Left hindlimb (tissue), 1 donor: ENCODE measurements around the gene CGNL1.

ENCODE experiments used
- DNase-seq: peaks from one replicate; pipeline ENCODE4 v3.0.0-alpha.2; 2018

CGNL1 gene

GRCh38 chr15:57424628-57425405 is 48.5 kb downstream of the CGNL1 start:
- DNase-seq: no peak

GRCh38 chr15:57425842-57426241 is 49.5 kb downstream of the CGNL1 start:
- DNase-seq: no peak

- no peak for DNase-seq
These were observed 51.1 kb downstream of the CGNL1 start for GRCh38 chr15:57427367-57427821.

DNA sequence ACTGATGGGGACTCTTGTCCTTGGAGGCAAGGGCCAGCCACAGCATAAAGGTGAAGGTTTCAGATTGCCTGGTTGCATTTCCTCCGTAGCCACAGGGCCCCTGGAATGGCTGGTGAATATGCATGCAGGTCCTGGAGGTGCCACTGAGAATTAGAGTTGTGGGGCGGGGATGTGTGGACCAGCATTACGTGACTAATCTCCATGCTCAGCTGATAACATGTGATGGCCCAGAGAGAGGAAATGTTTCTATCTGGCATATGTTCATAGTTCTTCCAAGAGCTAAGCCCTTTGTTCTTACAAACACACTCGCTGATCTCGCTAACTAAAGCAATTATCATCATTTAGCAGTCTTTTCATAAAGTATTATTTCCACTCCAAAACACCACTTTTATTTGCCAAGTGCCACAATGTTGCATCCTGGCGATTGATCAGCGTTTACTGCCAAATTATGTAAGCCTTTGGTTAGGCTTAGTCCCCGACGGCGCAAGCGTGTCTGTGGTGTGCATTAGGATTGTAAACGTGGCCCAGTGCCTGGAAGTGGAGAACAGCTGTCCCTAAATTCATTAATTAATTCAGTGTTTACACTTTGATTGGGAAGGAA is 55.9 kb downstream of the CGNL1 start:
- DNase-seq: peak; percentile 39

- no peak for DNase-seq
These were observed 59.9 kb downstream of the CGNL1 start for GRCh38 chr15:57436166-57436565.

GRCh38 chr15:57436961-57437360 is 60.7 kb downstream of the CGNL1 start:
- DNase-seq: no peak

- no peak for DNase-seq
These were observed 61.3 kb downstream of the CGNL1 start for GRCh38 chr15:57437564-57437963.

DNA sequence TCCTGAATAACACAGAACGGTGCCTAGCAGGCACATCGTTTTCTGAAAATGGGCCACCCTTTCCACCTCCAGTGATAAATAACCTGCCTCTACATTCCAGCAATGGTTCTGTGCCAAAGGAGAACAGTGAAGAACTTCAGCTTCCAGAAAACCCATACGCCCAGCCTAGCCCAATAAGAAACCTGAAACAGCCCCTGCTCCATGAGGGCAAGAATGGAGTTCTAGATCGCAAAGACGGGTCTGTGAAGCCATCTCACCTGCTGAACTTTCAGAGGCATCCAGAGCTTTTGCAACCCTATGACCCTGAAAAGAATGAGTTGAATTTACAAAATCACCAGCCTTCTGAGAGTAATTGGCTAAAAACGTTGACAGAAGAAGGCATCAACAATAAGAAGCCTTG is 61.9 kb downstream of the CGNL1 start:
- no peak for DNase-seq

GRCh38 chr15:57439128-57440027 is 63.1 kb downstream of the CGNL1 start:
- no peak for DNase-seq

- DNase-seq: no peak
These were observed 63.9 kb downstream of the CGNL1 start for GRCh38 chr15:57440167-57440566.

- DNase-seq: no peak
These were observed 64.5 kb downstream of the CGNL1 start for GRCh38 chr15:57440799-57441198.

GRCh38 chr15:57442335-57442734 is 66.0 kb downstream of the CGNL1 start:
- no peak for DNase-seq

DNA sequence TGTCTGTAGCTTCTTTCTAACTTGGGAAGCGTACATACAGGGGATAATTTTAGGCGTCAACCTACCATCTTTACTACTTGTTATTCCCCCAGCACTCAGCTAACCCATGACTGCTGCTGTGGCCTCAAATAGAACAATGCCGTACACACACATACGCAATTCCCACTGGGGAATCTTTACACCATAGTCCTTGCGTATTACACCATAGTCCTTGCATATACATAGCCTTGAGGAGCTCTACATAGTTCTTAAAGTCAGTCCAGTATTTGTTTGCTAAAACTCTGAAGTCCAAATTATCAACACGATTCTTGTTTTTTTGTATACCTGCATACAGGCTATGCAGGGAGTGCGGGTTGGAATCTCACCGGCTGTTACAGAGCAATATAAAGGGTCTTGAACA is 67.2 kb downstream of the CGNL1 start:
- no peak for DNase-seq

DNA sequence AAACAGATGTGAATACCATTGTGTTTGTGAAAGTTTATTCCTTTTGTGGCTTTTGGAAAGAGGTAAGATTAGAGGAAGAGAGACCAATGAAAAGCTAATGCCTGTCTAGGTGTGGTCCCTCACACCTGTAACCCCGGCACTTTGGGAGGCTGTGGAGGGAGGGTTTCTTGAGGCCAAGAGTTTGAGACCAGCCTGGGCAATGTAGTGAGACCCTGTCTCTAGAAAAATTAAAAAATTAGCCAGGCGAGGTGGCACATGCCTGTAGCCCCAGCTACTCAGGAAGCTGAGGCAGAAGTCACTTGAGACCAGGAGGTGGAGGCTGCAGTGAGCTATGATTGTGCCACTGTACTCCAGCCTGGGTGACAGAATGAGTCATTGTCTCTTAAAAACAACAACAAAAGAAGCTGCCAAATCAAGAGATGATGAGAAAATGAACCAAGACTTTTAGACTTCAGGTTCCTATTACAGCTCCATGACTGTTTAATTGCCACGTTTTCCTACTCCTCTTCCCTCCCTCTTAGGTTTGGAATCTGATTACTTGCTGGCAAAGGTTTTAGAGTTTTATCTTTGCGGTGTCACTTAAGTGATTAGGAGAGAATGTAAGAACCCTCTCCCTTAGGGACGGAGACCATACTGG is 68.7 kb downstream of the CGNL1 start:
- no peak for DNase-seq

GRCh38 chr15:57445872-57446271 is 69.6 kb downstream of the CGNL1 start:
- no peak for DNase-seq

DNA sequence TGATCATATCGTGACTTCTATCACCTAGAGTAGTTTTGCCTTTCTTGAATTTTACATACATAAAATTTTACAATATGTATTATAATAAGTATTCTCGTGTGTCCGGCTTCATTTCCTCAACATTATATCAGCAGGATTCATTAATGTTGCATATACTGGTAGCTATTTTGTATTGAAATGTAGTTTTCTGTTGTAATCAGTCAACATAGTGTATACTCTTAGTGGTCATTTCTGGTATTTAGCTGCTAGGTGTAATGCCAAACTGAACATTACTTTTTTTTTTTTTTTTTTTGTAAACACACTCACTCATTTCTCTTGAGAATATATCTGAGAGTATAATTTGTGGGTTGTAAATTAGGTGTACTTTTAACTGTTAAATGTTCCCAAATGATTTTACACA is 70.1 kb downstream of the CGNL1 start:
- no peak for DNase-seq

DNA sequence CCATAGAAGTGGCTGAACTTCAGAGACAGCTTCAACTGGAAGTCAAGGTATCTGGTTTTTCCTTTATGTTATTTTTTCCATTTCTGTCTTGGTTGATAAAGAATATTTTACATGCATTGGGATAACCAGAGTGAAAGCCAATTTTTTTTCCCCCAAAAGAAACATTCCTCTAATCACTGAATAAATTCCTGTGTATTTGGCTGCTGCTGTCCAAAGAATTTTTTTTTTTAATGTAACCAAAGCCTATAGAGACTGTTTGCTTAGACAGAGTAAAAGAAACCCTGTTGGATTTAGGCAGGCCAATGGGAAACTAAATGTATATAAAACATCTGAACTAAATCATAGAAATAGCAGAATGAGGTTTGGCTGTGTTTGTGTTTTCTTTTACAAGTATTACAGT is 75.2 kb downstream of the CGNL1 start:
- DNase-seq: no peak

- no peak for DNase-seq
These were observed 75.9 kb downstream of the CGNL1 start for GRCh38 chr15:57452090-57452754.

DNA sequence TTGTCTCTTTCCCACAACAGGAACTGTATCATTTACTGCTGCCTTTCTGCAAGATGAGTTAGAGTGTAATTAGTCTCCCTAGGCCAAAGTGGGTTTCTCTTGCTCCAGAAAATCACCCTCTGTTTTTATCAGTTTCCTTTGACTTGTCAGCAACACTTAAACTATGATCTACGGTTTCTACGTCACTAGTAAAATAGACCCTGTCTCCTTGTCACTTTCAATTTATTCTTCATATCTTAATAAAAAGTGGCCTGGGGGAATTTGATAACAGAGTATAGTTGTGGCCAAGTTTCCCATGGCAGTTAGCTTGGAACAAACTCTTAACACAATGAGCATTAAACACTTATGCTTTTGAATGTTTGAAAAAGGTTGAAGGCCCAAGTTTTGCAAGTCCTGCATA is 79.6 kb downstream of the CGNL1 start:
- DNase-seq: no peak

GRCh38 chr15:57456559-57456958 is 80.3 kb downstream of the CGNL1 start:
- DNase-seq: no peak

DNA sequence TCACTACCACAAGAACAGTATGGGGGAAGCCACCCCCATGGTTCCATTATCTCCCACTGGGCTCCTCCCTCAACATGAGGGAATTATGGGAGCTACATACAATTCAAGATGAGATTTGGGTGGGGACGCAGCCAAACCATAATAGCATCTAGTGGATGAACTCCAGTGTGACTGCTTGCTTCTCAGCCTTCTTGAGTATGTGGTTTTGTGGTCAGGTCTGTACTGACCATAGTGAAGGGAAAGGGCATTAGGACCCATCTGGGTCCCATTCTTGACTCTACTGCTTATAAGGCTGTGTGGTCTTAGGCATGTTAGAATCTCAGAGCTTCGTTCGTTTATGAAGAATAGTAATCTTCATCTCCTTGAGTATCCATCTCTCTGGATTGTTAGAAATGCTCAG is 81.4 kb downstream of the CGNL1 start:
- DNase-seq: no peak

- DNase-seq: no peak
These were observed 82.1 kb downstream of the CGNL1 start for GRCh38 chr15:57458356-57458781.
